IPS-18c (cell line): ENCODE results near the gene GTF2A1.
"Not testable (repeated sequence)": the region's sequence is repeated elsewhere in the genome, so short reads cannot be mapped to it uniquely, and the experiment has no call there.

Experiments used
- H3K4me3 ChIP-seq: 2 replicates; pipeline ENCODE4 v1.7.0; 2013; ENCODE audit warnings: low read depth, mild to moderate bottlenecking, low read length, moderate library complexity; ENCODE audit not compliant: insufficient read depth
- H3K9me3 ChIP-seq: one replicate; pipeline ENCODE4 v1.6.1; 2013; ENCODE audit warnings: mild to moderate bottlenecking, low read length, moderate library complexity; ENCODE audit not compliant: control insufficient read depth, insufficient read depth

The GTF2A1 gene

GRCh38 chr14:81220830-81221578 is at the start of gene GTF2A1:
TSS of gene GTF2A1 (minus strand) at chr14:81220959. CDS start at chr14:81220518, 441 bp downstream.
- no peaks in the 10 kb centered on the region for H3K9me3 ChIP-seq
- peak within 1 kb of the TSS; percentile 85 for H3K4me3 ChIP-seq

DNA sequence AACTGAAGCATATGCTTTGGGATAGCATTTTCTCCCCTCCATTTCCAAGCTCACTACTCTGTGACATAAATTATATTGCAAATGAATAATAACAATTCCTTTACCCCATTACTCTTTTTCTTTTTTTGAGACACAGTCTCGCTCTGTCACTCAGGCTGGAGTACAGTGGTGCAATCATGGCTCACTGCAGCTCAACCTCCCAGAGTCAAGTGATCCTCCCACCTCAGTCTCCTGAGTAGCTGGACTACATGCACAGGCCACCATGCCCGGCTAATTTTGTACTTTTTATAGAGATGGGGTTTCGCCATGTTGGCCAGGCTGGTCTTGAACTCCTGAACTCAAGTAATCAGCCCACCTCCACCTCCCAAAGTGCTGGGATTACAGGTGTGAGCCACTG is 49.2 kb upstream of the GTF2A1 start:
- Histone ChIP-seq H3K4me3 (no peak overlapping the region), H3K9me3 (no peaks in the 10 kb centered on the region)

- Histone ChIP-seq H3K9me3 (no peaks in the 10 kb centered on the region), H3K4me3 (no peak overlapping the region)
These were observed 48.6 kb upstream of the GTF2A1 start for GRCh38 chr14:81269100-81269978.

DNA sequence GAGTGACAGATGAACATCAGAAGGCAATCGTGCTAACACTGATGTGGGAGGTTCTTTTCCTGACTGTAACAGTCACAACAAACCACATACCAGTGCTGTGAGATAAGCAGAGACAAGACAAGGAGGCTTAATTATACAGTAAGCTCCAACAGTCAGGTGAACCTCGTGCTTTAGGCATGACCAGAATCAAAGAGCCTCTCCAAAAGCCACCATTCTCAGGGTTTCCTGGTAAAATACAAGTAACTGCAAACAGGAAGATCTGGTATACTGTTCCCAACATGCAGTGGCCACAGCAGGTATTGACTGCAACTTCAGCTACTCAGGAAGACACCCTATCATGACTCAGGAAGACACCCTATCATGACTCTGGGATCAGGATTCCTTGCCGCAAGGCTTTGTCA is 47.3 kb upstream of the GTF2A1 start:
- H3K9me3 ChIP-seq, result no peaks in the 10 kb centered on the region
- H3K4me3 ChIP-seq, result no peak overlapping the region

DNA sequence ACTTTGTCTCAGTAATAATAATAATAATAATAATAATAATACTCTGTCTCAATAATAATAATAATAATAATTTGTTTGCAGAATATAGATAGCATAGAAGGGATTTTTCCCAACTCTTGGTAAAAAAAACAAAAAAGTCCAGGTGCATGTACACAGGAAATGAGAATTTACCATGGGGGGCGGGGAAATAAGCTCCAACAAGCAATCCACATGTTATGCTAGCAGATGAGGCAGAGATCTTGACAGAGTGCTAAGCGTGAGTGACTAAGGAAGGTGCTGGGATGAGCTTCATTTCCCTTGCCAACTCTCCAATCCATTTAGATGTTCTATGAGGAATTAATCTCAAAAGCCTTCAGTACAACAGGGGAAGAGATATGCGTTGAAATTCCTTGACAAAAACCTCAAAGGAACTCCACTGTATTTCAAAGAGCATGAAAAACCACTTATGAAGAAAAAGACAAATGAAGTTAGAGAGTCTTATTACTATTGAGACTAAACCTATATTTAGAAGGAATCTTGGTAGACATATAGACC is 44.9 kb upstream of the GTF2A1 start:
- Histone ChIP-seq H3K9me3 (no peaks in the 10 kb centered on the region), H3K4me3 (no peak overlapping the region)

GRCh38 chr14:81264671-81265070 is 43.9 kb upstream of the GTF2A1 start:
- Histone ChIP-seq H3K9me3 (no peaks in the 10 kb centered on the region), H3K4me3 (no peak overlapping the region)

DNA sequence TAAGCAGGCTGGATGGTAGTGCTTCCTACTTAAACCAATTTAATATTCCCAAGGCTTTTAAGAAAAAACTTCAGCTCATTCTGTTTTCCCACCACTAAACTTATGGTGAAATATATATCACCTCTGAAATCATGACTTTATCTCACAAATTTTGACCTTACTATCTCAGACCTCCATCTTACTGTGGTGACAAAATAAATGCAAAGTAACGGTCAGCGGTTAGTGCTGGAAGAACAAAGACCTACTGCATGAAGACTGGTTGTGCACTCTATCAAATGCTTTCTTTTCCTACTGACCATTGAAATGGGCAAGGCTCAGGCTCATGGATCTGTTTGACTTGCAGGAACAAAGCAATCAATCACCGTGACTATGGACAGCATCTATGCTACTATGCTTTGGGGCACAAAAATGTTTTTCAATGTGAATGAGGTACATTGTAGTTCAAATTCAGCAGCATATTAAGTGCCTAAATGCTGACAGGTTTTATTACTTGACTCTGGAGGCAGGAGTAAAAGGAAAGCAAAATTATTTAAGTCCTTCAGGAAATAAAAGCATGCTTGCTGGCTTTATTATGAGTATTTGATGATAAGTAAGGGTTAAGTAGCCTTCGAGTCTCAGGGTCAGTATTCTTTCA is 43.1 kb upstream of the GTF2A1 start:
- H3K9me3 ChIP-seq, result no peaks in the 10 kb centered on the region
- H3K4me3 ChIP-seq, result no peak overlapping the region

DNA sequence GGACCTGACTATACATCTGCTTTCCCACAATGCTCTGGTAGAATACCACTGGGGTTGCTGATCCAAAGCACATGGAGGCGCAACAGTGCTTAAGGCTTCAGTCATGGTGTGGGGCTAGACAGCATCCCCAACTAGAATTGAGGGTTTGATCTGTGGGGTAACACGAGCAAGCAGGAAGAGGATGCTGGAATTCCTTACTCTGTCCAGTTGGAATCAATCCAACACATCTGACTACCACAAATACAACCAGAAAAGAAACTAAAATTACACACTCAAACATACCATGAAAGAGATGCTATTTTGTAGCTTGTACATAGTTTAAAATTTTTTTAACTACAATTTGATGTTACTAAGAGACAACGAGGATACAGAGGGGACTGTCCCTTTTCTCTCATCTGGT is 40.4 kb upstream of the GTF2A1 start:
- H3K4me3 ChIP-seq, result no peak overlapping the region
- peaks cover 2% of the 10 kb centered on the region for H3K9me3 ChIP-seq

GRCh38 chr14:81260732-81261131 is 40.0 kb upstream of the GTF2A1 start:
- H3K9me3 ChIP-seq, result peaks cover 2% of the 10 kb centered on the region
- no peak overlapping the region for H3K4me3 ChIP-seq

- Histone ChIP-seq H3K9me3 (peaks cover 2% of the 10 kb centered on the region), H3K4me3 (no peak overlapping the region)
These were observed 35.7 kb upstream of the GTF2A1 start for GRCh38 chr14:81256289-81256960.

GRCh38 chr14:81252278-81252677 is 31.5 kb upstream of the GTF2A1 start:
- Histone ChIP-seq H3K9me3 (peaks cover 1% of the 10 kb centered on the region), H3K4me3 (no peak overlapping the region)

- Histone ChIP-seq H3K9me3 (peaks cover 2% of the 10 kb centered on the region), H3K4me3 (no peak overlapping the region)
These were observed 26.6 kb upstream of the GTF2A1 start for GRCh38 chr14:81247271-81247766.

DNA sequence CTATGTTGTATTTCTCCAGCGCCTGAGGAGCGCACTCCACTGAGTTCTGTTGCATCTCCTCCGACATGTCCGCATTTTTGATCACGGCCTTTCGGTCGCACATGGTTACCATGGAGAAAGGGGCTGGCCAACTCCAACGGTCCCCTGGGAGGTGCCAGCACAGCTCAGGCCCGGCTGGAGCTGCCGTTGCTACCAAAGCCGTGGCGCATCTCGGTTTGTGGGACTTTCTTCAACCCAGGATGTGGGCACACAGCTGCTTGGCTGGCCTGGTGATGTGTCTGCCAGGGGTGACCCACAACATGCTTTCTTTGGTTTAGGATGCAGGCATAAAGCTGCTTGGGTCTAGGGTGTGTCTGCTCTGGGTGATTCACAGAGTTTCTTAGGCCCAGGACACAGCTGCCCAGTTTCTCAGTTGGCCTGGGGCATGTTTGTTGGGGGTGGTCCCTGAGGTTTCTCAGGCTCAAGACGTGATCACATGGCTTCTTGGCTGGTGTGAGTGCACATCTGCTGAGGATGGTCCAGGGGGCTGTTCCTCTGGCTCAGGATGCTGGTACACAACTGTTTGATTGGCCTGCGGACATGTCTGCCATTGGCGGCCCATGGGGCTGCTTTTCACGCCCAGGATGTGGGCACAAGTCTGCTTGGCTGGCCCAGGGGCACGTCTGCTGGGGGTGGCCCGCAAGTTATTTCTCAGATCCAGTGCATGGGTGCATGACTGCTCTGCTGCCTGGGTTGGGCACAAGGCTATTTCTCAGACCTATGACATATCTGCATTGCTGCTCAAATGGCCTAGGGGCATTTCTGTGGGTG is 25.9 kb upstream of the GTF2A1 start:
- Histone ChIP-seq H3K4me3 (no peak overlapping the region), H3K9me3 (peaks cover 2% of the 10 kb centered on the region)

DNA sequence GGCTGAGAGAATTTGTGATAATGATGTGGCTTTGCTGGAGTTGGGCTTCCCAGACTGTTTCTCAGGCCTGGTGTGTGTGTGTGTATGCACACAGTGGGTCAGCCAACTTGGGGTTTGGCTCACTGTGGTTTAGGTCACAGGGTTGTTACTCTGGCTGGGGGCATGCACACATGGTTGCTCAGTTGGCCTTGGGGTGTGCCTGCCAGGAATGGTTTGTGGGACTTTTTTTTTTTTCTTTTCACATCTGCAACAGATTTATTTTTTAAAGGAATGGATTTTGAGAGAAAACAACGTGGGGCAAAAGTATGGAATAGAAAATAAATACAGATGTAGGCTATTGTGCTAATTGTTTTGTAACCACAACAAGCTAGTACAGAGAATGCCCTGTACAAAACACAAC is 25.0 kb upstream of the GTF2A1 start:
- Histone ChIP-seq H3K9me3 (peaks cover 2% of the 10 kb centered on the region), H3K4me3 (no peak overlapping the region)

DNA sequence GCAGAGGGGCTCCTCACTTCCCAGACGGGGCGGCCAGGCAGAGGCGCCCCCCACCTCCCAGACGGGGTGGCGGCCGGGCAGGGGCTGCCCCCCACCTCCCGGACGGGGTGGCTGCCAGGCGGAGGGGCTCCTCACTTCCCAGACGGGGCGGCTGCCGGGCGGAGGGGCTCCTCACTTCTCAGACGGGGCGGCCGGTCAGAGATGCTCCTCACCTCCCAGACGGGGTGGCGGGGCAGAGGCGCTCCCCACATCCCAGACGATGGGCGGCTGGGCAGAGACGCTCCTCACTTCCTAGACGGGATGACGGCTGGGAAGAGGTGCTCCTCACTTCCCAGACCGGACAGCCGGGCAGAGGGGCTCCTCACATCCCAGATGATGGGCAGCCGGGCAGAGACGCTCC is 23.7 kb upstream of the GTF2A1 start:
- not testable (repeated sequence) for H3K9me3 ChIP-seq, H3K4me3 ChIP-seq

GRCh38 chr14:81243499-81243898 is 22.7 kb upstream of the GTF2A1 start:
- Histone ChIP-seq H3K4me3 (no peak overlapping the region), H3K9me3 (peaks cover 2% of the 10 kb centered on the region)
